Sigmoid colon (tissue), 4 donors: ENCODE results near the gene SYT13.

Experiments
- CTCF ChIP-seq, 4 experiments: fragments of 450-650 bp in 3 of 4; fragments of 200-600 bp in 1 of 4; IDR thresholded peaks; one replicate each; pipeline ENCODE4 v1.5.1; 2016 to 2019; ENCODE audit warnings: antibody characterized with exemption in 4 of 4, mild to moderate bottlenecking in 3 of 4, moderate library complexity in 2 of 4
- EP300 ChIP-seq, 4 donors: sonication (generic); formaldehyde crosslinking; IDR thresholded peaks; one replicate each; pipeline ENCODE4 v1.6.1; 2017; ENCODE audit warnings: antibody characterized with exemption in 4 of 4
- POLR2A ChIP-seq, 2 donors: fragments of 450-650 bp; IDR thresholded peaks; one replicate each; pipeline ENCODE4 v1.6.1; 2016; ENCODE audit warnings: antibody characterized with exemption in 2 of 2, mild to moderate bottlenecking in 2 of 2, moderate library complexity in 2 of 2
- POLR2AphosphoS5 ChIP-seq, 4 donors: sonication (generic); formaldehyde crosslinking; IDR thresholded peaks; one replicate each; pipeline ENCODE4 v1.6.1; 2017; ENCODE audit warnings: antibody characterized with exemption in 4 of 4

GRCh38 chr11:45287316-45287903 is 1.3 kb upstream of the SYT13 start:
- TF ChIP-seq CTCF (IDR thresholded peaks at IDR 0.05), result no peak
- TF ChIP-seq EP300 (IDR thresholded peaks at IDR 0.05), result no peak
- no peak for TF ChIP-seq POLR2AphosphoS5 (IDR thresholded peaks at IDR 0.05)
- no peak for TF ChIP-seq POLR2A (IDR thresholded peaks at IDR 0.05)
